Sigmoid colon (tissue), 4 donors: ENCODE results near the gene STX3.

Experiments
- CTCF ChIP-seq, 4 experiments: fragments of 450-650 bp in 3 of 4; fragments of 200-600 bp in 1 of 4; IDR thresholded peaks; one replicate each; pipeline ENCODE4 v1.5.1; 2016 to 2019; ENCODE audit warnings: antibody characterized with exemption in 4 of 4, mild to moderate bottlenecking in 3 of 4, moderate library complexity in 2 of 4
- POLR2AphosphoS5 ChIP-seq, 4 donors: sonication (generic); formaldehyde crosslinking; IDR thresholded peaks; one replicate each; pipeline ENCODE4 v1.6.1; 2017; ENCODE audit warnings: antibody characterized with exemption in 4 of 4

- no peak for TF ChIP-seq CTCF (IDR thresholded peaks at IDR 0.05)
- no peak for TF ChIP-seq POLR2AphosphoS5 (IDR thresholded peaks at IDR 0.05)
These were observed 32.6 kb downstream of the STX3 start for GRCh38 chr11:59787816-59788215.
